ENCODE measurements around the gene WIPF3. TPM values are rescaled to one million over a fixed set of nuclear protein-coding genes. Genes with fewer than 3 reads are reported as not detected.
A peak's percentile ranks its signal among the peaks of the same experiment; 100 is the strongest.

WIPF3 gene
- total and polyA plus RNA-seq, 2 of the 4 experiments (the other 2 are of a cell fraction), result not detected

DNA sequence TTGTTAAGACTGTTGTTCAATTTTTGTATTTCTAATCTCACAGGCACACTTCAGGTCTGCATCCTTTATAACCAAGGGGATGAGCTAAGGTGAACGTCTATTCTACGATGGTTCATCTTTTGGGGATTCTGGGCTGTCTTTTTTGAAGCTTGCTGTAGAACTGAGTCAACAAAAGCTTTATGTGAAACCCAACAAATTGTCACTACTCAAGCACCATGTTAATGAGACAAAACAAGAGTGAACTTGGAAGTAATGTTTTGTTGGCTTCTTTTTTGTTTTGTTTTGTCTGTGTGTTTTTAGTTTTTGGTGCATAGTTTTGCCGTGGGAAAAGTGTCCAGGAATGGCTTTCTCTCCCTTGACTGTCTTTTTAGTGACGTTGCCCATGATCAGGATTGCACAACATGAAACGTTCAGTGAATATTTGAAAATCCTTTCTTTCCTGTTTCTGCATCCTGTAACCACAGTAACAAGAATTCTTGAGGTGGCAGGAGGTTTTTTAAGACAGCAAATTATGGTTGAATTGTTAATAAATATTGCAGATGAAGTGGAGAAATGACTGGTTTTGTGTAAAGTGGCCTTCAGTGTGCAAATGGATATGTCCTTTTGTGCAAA lies 65.6 kb downstream of the WIPF3 start:
- H2BK20ac ChIP-seq (ENCODE audit: low read depth, low read length), result no peak overlapping the region
- no peak overlapping the region for H3K18ac ChIP-seq (ENCODE audit: low read depth, low read length)
- no CpG with 5 or more reads among the region's 5 CpGs for WGBS, 2 experiments (ENCODE audit: extremely low coverage in 2 of 2, insufficient read length in 1 of 2)
- no peak overlapping the region for H4K91ac ChIP-seq (ENCODE audit: insufficient read depth, low read depth, low read length)
- H4K8ac ChIP-seq (ENCODE audit: low read depth in 2 of 2, low read length in 2 of 2), result no peak overlapping the region
- H2AK9ac ChIP-seq (replicated peaks; ENCODE audit: low read depth, low read length, poor library complexity), result no peak overlapping the region
- intact Hi-C loops (cut with micrococcal nuclease), result no loop called here
- H3K4ac ChIP-seq (ENCODE audit: low read depth, low read length), result no peak overlapping the region
- no peak overlapping the region for H3K27ac ChIP-seq (ENCODE audit: insufficient read depth, low read length)
- no peak overlapping the region for H3K14ac ChIP-seq (replicated peaks; ENCODE audit: low read depth, low read length)
- H4K5ac ChIP-seq (ENCODE audit: low read depth, low read length), result no peak overlapping the region
- H3K23ac ChIP-seq (ENCODE audit: low read depth, low read length), result no peak overlapping the region
- ChIA-PET CTCF (interaction anchor here (0.6 kb wide), 1 partner anchor 1267 kb away, joined by 3 read pairs; no protein-coding TSS in a partner anchor), POLR2A (ENCODE audit: unreplicated experiment) (no interaction called here)
- no TSS peak for BruUV-seq (replicated peaks)
- DNase-seq (peak; percentile 41), ATAC-seq (ENCODE audit: low read depth) (no peak)
- TF ChIP-seq MAZ (IDR thresholded peaks at IDR 0.05; ENCODE audit: borderline replicate concordance, low read depth, low read length) (no peak), CEBPB (IDR thresholded peaks at IDR 0.05; ENCODE audit: low read depth, low read length) (peak; percentile 89)
- no peak overlapping the region for H2BK120ac ChIP-seq (ENCODE audit: low read depth, low read length)
- H3K56ac ChIP-seq (ENCODE audit: extremely low read depth, insufficient read depth, low read length), result no peak overlapping the region
- dilution Hi-C loops (cut with HindIII; ENCODE audit: low sequenced_read_pairs, unreplicated experiment), result no loop called here
- no peaks in the 10 kb centered on the region for H3K9me3 ChIP-seq (ENCODE audit: control insufficient read depth, insufficient read depth, low read length)
- H3K27me3 ChIP-seq (ENCODE audit: control insufficient read depth, insufficient read depth, low read length), result peaks cover 7% of the 10 kb centered on the region; the same call in 1 of the 2 replicates
- no peak overlapping the region for H3K9ac ChIP-seq (ENCODE audit: low read depth, low read length)
- no peak overlapping the region for H2AK5ac ChIP-seq (ENCODE audit: low read depth, low read length)
- in situ Hi-C loops (cut with MboI; ENCODE audit: low sequenced_read_pairs), result loop anchor here (10.0 kb wide), 1 partner anchor 203 kb away; no protein-coding TSS in a partner anchor
- no peak overlapping the region for H2AFZ ChIP-seq (replicated peaks; ENCODE audit: low read length, poor library complexity)
- H3K4me1 ChIP-seq (ENCODE audit: control insufficient read depth, insufficient read depth, low read length), result no peaks in the 10 kb centered on the region
- no peaks in the 10 kb centered on the region for H3K79me1 ChIP-seq (ENCODE audit: low read depth in 1 of 2, low read length in 2 of 2)
- no peaks in the 10 kb centered on the region for H3K36me3 ChIP-seq (ENCODE audit: control insufficient read depth, insufficient read depth, low read length)
- H4K20me1 ChIP-seq (ENCODE audit: insufficient read depth, low read length), result no peaks in the 10 kb centered on the region
- H2BK15ac ChIP-seq (ENCODE audit: low read depth, low read length), result no peak overlapping the region
- no peak overlapping the region for H3K4me3 ChIP-seq (ENCODE audit: insufficient read depth, low read depth, low read length)
- no peaks in the 10 kb centered on the region for H3K9me1 ChIP-seq (ENCODE audit: insufficient read depth, low read length)
- no peak overlapping the region for H2BK5ac ChIP-seq (ENCODE audit: low read depth, low read length, poor library complexity, severe bottlenecking)
- H3K4me2 ChIP-seq (ENCODE audit: low read depth, low read length), result no peak overlapping the region; the same call in 1 of the 2 replicates

Measured in IMR-90 (cell line).